22Rv1 (cell line): ENCODE data around the gene MAN2A2.
"Not testable (repeated sequence)": the region's sequence is repeated elsewhere in the genome, so short reads cannot be mapped to it uniquely, and the experiment has no call there.

Experiments used
- H3K27ac ChIP-seq: fragments of 450-650 bp; 2 replicates; pipeline ENCODE4 v1.5.1; 2017
- ZFX ChIP-seq: fragments of 450-650 bp; IDR thresholded peaks from 2 replicates; pipeline ENCODE4 v1.6.1; 2017; ENCODE audit warnings: antibody characterized with exemption, borderline replicate concordance
- TF ChIP-seq, protein P1 (sequence below): fragments of 450-650 bp; IDR thresholded peaks from 2 replicates; pipeline ENCODE4 v1.5.1; 2017; ENCODE audit warnings: mild to moderate bottlenecking

The MAN2A2 gene

DNA sequence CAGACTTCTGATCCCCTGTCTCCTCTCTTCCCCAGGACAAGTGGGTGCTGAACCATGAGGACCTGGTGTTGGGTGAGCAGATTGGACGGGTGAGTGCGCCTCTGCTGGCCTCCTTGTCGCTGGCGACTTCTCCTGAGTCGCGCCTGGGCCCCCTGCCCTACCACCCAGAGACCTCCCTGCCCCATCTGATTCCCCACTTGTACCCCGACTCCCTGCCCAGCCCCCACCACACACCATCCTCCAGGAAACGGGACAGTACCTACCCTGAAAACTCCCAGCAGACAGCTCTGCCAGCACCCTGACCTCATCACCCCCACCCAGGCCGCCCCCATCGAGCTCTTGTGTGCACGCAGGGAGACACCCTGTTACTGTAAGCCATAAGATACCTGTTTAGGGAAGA is 11.1 kb upstream of the MAN2A2 start:
- no peak overlapping the region for H3K27ac ChIP-seq
- TF ChIP-seq, protein P1, sequence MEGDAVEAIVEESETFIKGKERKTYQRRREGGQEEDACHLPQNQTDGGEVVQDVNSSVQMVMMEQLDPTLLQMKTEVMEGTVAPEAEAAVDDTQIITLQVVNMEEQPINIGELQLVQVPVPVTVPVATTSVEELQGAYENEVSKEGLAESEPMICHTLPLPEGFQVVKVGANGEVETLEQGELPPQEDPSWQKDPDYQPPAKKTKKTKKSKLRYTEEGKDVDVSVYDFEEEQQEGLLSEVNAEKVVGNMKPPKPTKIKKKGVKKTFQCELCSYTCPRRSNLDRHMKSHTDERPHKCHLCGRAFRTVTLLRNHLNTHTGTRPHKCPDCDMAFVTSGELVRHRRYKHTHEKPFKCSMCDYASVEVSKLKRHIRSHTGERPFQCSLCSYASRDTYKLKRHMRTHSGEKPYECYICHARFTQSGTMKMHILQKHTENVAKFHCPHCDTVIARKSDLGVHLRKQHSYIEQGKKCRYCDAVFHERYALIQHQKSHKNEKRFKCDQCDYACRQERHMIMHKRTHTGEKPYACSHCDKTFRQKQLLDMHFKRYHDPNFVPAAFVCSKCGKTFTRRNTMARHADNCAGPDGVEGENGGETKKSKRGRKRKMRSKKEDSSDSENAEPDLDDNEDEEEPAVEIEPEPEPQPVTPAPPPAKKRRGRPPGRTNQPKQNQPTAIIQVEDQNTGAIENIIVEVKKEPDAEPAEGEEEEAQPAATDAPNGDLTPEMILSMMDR, result no peak
- no peak for TF ChIP-seq ZFX

DNA sequence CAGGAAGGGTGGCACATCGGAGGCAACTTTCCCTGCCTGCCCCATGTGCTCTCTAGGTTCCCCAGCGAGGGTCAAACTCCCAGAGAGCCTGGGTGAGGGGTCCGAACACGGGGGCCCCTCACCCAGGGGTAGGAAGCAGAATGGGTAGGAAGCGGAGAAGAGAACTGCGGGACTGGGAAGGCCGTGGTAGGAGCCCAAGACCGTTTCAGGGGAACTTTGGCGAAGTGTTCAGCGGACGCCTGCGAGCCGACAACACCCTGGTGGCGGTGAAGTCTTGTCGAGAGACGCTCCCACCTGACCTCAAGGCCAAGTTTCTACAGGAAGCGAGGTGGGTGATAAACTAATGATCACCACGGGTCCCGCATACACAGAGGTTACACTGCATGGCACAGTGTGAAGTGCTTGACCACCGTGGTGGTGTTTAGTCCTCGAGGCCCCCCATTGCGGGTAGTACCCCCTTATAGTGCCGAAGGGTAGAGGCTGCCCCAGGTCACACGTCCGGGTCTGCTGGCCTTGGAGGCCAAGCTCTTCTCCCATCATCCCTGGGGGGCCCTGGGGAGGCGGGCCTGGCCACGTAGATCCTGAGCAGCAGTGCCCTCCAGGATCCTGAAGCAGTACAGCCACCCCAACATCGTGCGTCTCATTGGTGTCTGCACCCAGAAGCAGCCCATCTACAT is 10.5 kb upstream of the MAN2A2 start:
- TF ChIP-seq, protein P1, result no peak
- no peak for TF ChIP-seq ZFX
- no peak overlapping the region for H3K27ac ChIP-seq

DNA sequence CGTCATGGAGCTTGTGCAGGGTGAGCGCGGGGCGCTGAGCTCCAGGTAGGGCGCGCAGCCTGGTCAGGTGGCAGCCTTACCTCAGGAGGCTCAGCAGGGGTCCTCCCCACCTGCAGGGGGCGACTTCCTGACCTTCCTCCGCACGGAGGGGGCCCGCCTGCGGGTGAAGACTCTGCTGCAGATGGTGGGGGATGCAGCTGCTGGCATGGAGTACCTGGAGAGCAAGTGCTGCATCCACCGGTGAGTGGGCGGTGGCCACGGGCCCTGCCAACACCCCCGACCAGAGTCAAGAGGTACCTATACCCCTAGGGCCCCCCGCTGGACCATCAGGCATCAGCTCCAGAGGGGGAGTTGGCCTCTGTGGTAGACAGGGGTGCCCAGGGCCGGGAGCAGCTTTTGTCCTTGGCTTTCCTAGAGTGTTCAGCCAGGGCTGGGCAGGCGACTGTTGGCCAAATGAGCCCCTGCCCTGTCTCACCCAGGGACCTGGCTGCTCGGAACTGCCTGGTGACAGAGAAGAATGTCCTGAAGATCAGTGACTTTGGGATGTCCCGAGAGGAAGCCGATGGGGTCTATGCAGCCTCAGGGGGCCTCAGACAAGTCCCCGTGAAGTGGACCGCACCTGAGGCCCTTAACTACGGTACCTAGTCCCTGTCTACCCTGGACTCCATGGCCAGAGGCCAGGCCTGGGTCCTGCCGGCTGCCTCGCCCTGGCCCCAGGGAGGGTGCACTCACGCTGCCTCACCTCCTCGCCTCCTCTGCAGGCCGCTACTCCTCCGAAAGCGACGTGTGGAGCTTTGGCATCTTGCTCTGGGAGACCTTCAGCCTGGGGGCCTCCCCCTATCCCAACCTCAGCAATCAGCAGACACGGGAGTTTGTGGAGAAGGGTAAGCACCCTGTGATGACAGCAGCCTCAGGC is 9.7 kb upstream of the MAN2A2 start:
- H3K27ac ChIP-seq, result no peak overlapping the region
- no peak for TF ChIP-seq ZFX
- TF ChIP-seq, protein P1, result peak; percentile 53

DNA sequence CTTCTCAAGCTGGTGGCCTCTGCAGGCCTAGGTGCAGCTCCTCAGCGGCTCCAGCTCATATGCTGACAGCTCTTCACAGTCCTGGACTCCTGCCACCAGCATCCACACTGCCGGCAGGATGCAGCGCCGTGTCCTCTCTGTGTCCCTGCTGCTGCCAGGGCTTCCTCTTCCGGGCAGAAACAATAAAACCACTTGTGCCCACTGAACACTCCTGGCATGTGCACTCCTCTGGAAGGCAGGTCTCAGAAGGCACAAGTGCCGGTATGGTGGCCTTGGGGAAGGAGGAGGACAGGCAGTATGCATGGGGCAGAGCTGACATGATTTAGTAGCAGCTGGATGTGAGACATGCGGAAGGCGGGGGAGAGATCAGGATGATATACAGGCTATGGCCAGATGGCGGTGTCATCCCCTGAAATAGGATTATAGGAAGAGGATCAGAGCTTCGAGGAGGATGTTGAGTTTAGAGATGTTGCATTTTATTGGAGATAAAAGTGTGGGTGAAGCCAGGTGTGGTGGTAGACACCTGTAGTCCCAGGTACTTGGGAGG is 7.5 kb upstream of the MAN2A2 start:
- TF ChIP-seq, protein P1, result no peak
- TF ChIP-seq ZFX, result no peak

DNA sequence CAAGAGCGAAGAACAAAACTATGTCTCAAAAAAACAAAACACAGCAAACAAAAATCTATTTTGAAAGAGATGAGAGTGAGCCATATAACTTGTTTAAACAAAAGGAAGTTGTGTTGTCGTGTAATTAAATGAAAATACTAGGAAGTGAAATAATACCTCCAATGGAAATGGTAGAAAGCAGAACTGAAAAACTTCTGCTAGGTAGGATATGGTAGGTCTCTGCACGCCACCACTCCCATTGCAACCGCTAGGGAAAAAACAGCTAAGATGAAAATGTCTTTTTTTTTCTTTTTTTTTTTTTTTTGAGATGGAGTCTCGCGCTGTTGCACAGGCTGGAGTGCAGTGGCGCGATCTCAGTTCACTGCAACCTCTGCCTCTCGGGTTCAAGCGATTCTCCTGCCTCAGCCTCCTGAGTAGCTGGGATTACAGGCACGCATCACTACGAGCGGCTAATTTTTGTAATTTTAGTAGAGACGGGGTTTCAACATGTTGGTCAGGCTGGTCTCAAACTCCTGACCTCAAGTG is 5.9 kb upstream of the MAN2A2 start:
- H3K27ac ChIP-seq, result not testable (repeated sequence)

More for the DNA sequence above, 7.5 kb upstream of the MAN2A2 start:
- no peak overlapping the region for H3K27ac ChIP-seq

DNA sequence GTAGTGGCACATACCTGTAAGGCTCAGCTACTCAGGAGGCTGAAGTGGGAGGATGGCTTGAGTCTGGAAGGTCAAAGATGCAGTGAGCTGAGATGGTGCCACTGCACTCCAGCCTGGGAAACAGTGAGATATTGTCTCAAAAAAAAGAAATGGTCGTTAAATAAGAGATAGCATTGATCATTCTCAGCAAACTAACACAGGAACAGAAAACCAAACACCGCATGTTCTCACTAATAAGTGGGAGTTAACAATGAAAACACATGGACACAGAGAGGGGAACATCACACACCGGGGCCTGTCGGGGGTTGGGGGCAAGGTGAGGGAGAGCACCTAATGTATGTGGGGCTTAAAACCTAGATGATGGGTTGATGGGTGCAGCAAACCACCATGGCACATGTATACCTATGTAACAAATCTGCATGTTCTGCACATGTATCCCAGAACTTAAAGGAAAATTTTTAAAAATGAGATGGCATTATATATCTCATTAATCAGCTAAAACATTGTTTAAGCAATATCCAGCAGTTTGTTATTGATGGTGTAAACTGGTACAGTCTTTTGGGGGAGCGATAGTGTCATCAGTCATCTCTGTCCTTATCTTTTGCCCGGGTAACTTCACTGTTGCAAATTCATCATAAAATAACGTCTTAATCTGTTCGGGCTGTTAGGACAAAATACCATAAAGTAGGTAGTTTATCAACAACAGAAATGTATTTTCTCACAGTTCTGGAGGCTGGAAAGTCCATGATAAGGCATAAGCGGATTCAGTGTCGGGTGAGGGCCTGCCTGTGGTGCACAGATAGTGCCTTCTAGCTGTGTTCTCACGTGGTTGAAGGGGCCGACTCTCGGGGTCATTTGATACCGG is 1.7 kb upstream of the MAN2A2 start:
- peak overlapping the region; percentile 93 for H3K27ac ChIP-seq
- TF ChIP-seq, protein P1, result no peak
- no peak for TF ChIP-seq ZFX

DNA sequence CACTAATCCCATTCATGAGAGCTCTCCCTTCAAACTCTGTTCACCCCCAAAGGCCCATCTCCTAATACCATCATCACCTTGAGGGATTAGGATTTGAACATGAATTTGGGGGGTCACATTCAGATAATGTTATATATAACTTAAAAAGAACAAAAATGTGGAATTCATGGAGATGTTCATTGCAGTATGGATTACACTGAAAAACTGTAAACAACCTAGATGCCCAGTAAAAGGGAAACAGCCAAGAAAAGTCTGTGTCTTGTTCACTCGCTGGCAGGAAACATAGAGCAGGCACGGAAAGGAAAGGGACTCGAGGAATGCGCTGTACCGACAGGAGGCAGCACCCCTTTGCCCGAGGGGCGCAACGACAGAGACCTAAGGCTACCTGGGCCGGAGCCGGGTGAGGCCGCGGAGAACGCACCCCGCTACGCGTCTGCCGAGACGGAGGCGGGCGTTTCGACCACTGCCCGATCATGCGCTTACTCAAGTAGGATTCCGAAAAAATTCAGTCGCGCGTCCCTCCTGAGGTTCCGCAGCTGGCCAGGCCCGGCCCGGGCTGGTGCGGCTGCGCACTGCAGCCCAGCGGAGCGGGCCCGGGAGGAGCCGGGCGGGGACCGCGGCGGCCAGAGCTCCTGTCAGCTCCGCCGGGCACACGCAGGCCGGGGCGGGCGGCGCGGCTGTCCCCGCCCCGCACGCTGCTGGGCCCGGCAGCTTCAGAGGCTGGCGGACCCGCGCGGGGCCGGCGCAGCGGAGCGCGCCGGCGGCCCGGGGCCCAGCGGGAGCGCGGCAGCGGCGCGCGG is 862 bp upstream of the MAN2A2 start:
- H3K27ac ChIP-seq, result peak overlapping the region; percentile 93
- TF ChIP-seq, protein P1, result peak; percentile 67
- TF ChIP-seq ZFX, result no peak
